ENCODE measurements around the gene ITPRIPL1. TPM values are rescaled to one million over a fixed set of nuclear protein-coding genes. Genes with fewer than 3 reads are reported as not detected.

Gene ITPRIPL1, protein sequence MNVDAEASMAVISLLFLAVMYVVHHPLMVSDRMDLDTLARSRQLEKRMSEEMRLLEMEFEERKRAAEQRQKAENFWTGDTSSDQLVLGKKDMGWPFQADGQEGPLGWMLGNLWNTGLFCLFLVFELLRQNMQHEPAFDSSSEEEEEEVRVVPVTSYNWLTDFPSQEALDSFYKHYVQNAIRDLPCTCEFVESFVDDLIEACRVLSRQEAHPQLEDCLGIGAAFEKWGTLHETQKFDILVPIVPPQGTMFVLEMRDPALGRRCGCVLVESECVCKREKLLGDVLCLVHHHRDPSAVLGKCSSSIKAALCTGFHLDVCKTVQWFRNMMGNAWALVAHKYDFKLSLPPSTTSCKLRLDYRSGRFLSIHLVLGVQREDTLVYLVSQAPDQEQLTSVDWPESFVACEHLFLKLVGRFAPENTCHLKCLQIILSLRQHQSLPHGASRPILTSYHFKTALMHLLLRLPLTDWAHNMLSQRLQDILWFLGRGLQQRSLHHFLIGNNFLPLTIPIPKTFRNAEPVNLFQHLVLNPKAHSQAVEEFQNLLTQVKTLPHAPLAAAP
- total RNA-seq (2022), result 1.2 and 1.7 TPM in 2 replicates
- percentile 25 among the genes with signal in this experiment for Bru-seq, nascent RNA
- percentile 23 among the genes with signal in this experiment for BruChase-seq, experiment 1, labeled RNA remaining after a 6-hour chase
- BruChase-seq, experiment 2, labeled RNA remaining after a 2-hour chase, result percentile 34 among the genes with signal in this experiment
- long read RNA-seq, full-length matches to known transcripts, result 3 of 4 reads
- long read RNA-seq, partial matches to known transcripts, result 0 of 4 reads
- long read RNA-seq, other reads (novel, unspliced or antisense), result 1 of 4 reads

GRCh38 chr2:96325041-96325883 lies at the start of gene ITPRIPL1:
Gene ITPRIPL1 (plus strand): TSS chr2:96325317. CDS start chr2:96325840, 523 bp downstream.
- Mint-ChIP-seq H3K27ac (ENCODE audit: unreplicated experiment) (no peak within 1 kb of the TSS), H3K9me3 (ENCODE audit: low read depth, unreplicated experiment) (no peaks in the 10 kb centered on the region), H3K4me3 (ENCODE audit: low read depth, unreplicated experiment) (peak within 1 kb of the TSS; percentile 56), H3K4me1 (ENCODE audit: low read depth, unreplicated experiment) (no peaks in the 10 kb centered on the region), H3K36me3 (ENCODE audit: insufficient read depth, unreplicated experiment) (peaks cover 23% of the 10 kb centered on the region), H3K27me3 (ENCODE audit: unreplicated experiment) (peaks cover 34% of the 10 kb centered on the region)
- CTCF ChIA-PET, result no interaction called here
- TF ChIP-seq, protein P1, sequence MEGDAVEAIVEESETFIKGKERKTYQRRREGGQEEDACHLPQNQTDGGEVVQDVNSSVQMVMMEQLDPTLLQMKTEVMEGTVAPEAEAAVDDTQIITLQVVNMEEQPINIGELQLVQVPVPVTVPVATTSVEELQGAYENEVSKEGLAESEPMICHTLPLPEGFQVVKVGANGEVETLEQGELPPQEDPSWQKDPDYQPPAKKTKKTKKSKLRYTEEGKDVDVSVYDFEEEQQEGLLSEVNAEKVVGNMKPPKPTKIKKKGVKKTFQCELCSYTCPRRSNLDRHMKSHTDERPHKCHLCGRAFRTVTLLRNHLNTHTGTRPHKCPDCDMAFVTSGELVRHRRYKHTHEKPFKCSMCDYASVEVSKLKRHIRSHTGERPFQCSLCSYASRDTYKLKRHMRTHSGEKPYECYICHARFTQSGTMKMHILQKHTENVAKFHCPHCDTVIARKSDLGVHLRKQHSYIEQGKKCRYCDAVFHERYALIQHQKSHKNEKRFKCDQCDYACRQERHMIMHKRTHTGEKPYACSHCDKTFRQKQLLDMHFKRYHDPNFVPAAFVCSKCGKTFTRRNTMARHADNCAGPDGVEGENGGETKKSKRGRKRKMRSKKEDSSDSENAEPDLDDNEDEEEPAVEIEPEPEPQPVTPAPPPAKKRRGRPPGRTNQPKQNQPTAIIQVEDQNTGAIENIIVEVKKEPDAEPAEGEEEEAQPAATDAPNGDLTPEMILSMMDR (IDR thresholded peaks at IDR 0.05; ENCODE audit: unreplicated experiment), result no peak
- DNase-seq, result peak; percentile 10
- intact Hi-C loops (cut with micrococcal nuclease; ENCODE audit: unreplicated experiment), result no loop called here
- no TSS peak for BruUV-seq (replicated peaks)

GRCh38 chr2:96276787-96277499 lies 48.2 kb upstream of the ITPRIPL1 start:
- Mint-ChIP-seq H3K27ac (ENCODE audit: unreplicated experiment) (no peak overlapping the region), H3K36me3 (ENCODE audit: insufficient read depth, unreplicated experiment) (peaks cover 88% of the 10 kb centered on the region), H3K4me3 (ENCODE audit: low read depth, unreplicated experiment) (no peak overlapping the region), H3K4me1 (ENCODE audit: low read depth, unreplicated experiment) (no peaks in the 10 kb centered on the region), H3K9me3 (ENCODE audit: low read depth, unreplicated experiment) (no peaks in the 10 kb centered on the region), H3K27me3 (ENCODE audit: unreplicated experiment) (no peaks in the 10 kb centered on the region)
- intact Hi-C loops (cut with micrococcal nuclease; ENCODE audit: unreplicated experiment), result no loop called here
- TF ChIP-seq, protein P1 (IDR thresholded peaks at IDR 0.05; ENCODE audit: unreplicated experiment), result no peak
- no peak for DNase-seq
- BruUV-seq (replicated peaks), result no TSS peak
- CTCF ChIA-PET, result no interaction called here

- TF ChIP-seq, protein P1 (IDR thresholded peaks at IDR 0.05; ENCODE audit: unreplicated experiment), result no peak
- BruUV-seq (replicated peaks), result no TSS peak
- Mint-ChIP-seq H3K4me1 (ENCODE audit: low read depth, unreplicated experiment) (no peaks in the 10 kb centered on the region), H3K36me3 (ENCODE audit: insufficient read depth, unreplicated experiment) (peaks cover 50% of the 10 kb centered on the region), H3K27me3 (ENCODE audit: unreplicated experiment) (no peaks in the 10 kb centered on the region), H3K9me3 (ENCODE audit: low read depth, unreplicated experiment) (no peaks in the 10 kb centered on the region), H3K27ac (ENCODE audit: unreplicated experiment) (no peak overlapping the region), H3K4me3 (ENCODE audit: low read depth, unreplicated experiment) (no peak overlapping the region)
- no peak for DNase-seq
- intact Hi-C loops (cut with micrococcal nuclease; ENCODE audit: unreplicated experiment), result no loop called here
- CTCF ChIA-PET, result no interaction called here
These were observed 37.8 kb upstream of the ITPRIPL1 start for GRCh38 chr2:96287273-96287856.
